Heart left ventricle (tissue), 16 donors: ENCODE results near the gene EPG5. TPM values are rescaled to one million over a fixed set of nuclear protein-coding genes. Genes with fewer than 3 reads are reported as not detected.

Experiments used
- ATAC-seq, 4 donors: fragments of 200-7000 bp; cut with Tn5 transposase; one replicate each; pipeline ENCODE4 v1.9.1; 2020 to 2022; ENCODE audit warnings: moderate library complexity in 4 of 4, mild to moderate bottlenecking in 3 of 4, moderate number of reproducible peaks in 1 of 4
- DNase-seq, 5 donors: peaks; one replicate each; pipeline ENCODE4 v3.0.0-alpha.2; 2020
- H3K27ac ChIP-seq, 12 donors: fragments of 200-600 bp; sonication (generic) in 4 of 12; one replicate each; pipeline versions ENCODE4 v1.5.0 to v1.8.0; 2016 to 2022; ENCODE audit warnings: mild to moderate bottlenecking in 2 of 12
- H3K27me3 ChIP-seq, 9 donors: fragments of 200-600 bp; sonication (generic) in 2 of 9; one replicate each; pipeline versions ENCODE4 v1.5.1 to v1.8.0; 2016 to 2022; ENCODE audit warnings: mild to moderate bottlenecking in 3 of 9
- H3K36me3 ChIP-seq, 9 donors: fragments of 200-600 bp; sonication (generic) in 2 of 9; one replicate each; pipeline versions ENCODE4 v1.5.0 to v1.8.0; 2018 to 2022; ENCODE audit warnings: mild to moderate bottlenecking in 2 of 9
- H3K4me1 ChIP-seq, 12 donors: fragments of 200-600 bp; sonication (generic) in 4 of 12; one replicate each; pipeline versions ENCODE4 v1.5.0 to v1.8.0; 2016 to 2022; ENCODE audit warnings: mild to moderate bottlenecking in 3 of 12
- H3K4me3 ChIP-seq, 12 donors: fragments of 200-600 bp; sonication (generic) in 4 of 12; one replicate each; pipeline versions ENCODE4 v1.5.0 to v1.8.0; 2017 to 2022; ENCODE audit warnings: mild to moderate bottlenecking in 9 of 12, moderate library complexity in 4 of 12
- H3K9me3 ChIP-seq, 12 donors: fragments of 200-600 bp; sonication (generic) in 4 of 12; one replicate each; pipeline versions ENCODE4 v1.5.0 to v1.8.0; 2016 to 2022; ENCODE audit warnings: mild to moderate bottlenecking in 1 of 12
- POLR2A ChIP-seq, 2 donors: fragments of 450-650 bp; IDR thresholded peaks; one replicate each; pipeline ENCODE4 v1.6.1; 2017; ENCODE audit warnings: antibody characterized with exemption in 2 of 2, mild to moderate bottlenecking in 2 of 2, moderate library complexity in 2 of 2
- WGBS, 4 donors: extraction: QIAGEN DNeasy Blood & Tissue Kit in 2 of 4; methylation state at CpG; one replicate each; pipeline versions ENCODE4 v1.1.5 to v1.1.7; 2013 to 2018; 5-methylcytosine and 5-hydroxymethylcytosine counted together
- intact Hi-C, 10 donors: fragments of 100-400 bp; cut with DNase I; formaldehyde crosslinking; loops; one replicate each; pipeline versions ENCODE4 v1.11.1 to v1.14.2; 2022
- polyA plus RNA-seq, 2 donors: library from polyadenylated mRNA; stranded (reverse); fragments of 200-250 nt; gene quantifications; one replicate each; pipeline ENCODE4 v1.2.3, GENCODE V29; 2013
- total RNA-seq, 9 donors: library from RNA; depleted of rRNA in 2 of 9; stranded (reverse); fragments of >200 nt in 2 of 9; fragmentation: NEBNext Ultra II Directional in 3 of 9; extraction: Animal tissue kit (Norgen Biotek cat#: 25700) in 3 of 9; gene quantifications; one replicate each; pipeline versions ENCODE4 v1.1.0 to v1.2.4, GENCODE V29; 2016 to 2023
- TF ChIP-seq, protein P1 (sequence below), 12 donors: fragments of 200-600 bp; sonication (generic) in 4 of 12; IDR thresholded peaks; one replicate each; pipeline versions ENCODE4 v1.5.0 to v1.8.0; 2018 to 2022; ENCODE audit warnings: antibody characterized with exemption in 12 of 12, mild to moderate bottlenecking in 5 of 12
- donor health status: ischemic (EF 13 %, LVEDD 7.1; RV severe dilation, severe dysfunction).
- donor health status: healthy with polysubstance abuse.
- donor health status: DM: no; HTN: yes; CAD: no.
- donor health status: DM: no; HTN: no; CAD: no.
- donor health status: ischemic (EF 25% LVEDD 6.9; RV normal size, moderate dysfunction).
- donor health status: ischemic (EF 25% LVEDD 5.7; RV mildly dilated, moderate dysfunction).
- donor health status: healthy.
- donor health status: DM: yes; HTN: yes; CAD: no.
- donor health status: ischemic (EF 35%, LVEDD 5.7; RV mildly dilated, moderate dysfunction).
- donor health status: nonischemic (EF 11% LVEDD 7.7; RV severe dilation, severe dysfunction).
- donor health status: DM: yes; HTN: yes; CAD: no.
- donor health status: PGD.
- donor health status: ischemic (EF 29% LVEDD 5.4; RV normal size, mild dysfunction).
- donor health status: nonischemic (EF 23%, LVEDD 6.1; RV moderate dilation, normal function).

EPG5 gene
- total and polyA plus RNA-seq, 11 donors: 7.9 to 37.8 (median 23.5) TPM

DNA sequence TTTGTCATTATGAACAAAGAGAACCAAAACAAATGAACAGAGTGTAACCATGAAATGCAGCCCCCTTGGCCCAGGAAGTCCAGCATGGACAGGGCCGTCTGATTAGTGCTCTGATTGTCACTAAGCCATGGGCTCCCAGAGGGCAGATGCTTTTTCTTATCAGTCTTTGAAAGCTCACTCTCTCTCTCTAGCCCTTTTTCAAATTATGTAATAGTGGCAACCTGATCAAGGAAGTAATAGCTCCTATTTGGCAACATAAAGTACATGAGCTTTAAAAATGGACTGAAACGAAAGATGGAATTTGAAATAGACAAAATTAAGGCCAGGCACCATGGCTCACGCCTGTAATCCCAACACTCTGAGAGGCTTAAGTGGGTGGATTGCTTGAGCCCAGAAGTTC lies 32.4 kb upstream of the EPG5 start:
- no peak overlapping the region for H3K27ac ChIP-seq
- peaks cover 0 to 23% (median 0%) of the 10 kb centered on the region in 12 donors for H3K4me1 ChIP-seq
- peaks cover 0 to 16% (median 0%) of the 10 kb centered on the region in 9 donors for H3K36me3 ChIP-seq
- peaks cover 0 to 12% (median 0%) of the 10 kb centered on the region in 12 donors for H3K9me3 ChIP-seq
- no peaks in the 10 kb centered on the region for H3K27me3 ChIP-seq
- no peak for DNase-seq
- WGBS, 4 donors: 77 to 87% (median 83%) methylated on average over 3 of the region's 3 CpGs
- H3K4me3 ChIP-seq: no peak overlapping the region
- no peak for ATAC-seq
- intact Hi-C loops: no loop called here
- TF ChIP-seq POLR2A (IDR thresholded peaks at IDR 0.05): no peak
- TF ChIP-seq, protein P1, sequence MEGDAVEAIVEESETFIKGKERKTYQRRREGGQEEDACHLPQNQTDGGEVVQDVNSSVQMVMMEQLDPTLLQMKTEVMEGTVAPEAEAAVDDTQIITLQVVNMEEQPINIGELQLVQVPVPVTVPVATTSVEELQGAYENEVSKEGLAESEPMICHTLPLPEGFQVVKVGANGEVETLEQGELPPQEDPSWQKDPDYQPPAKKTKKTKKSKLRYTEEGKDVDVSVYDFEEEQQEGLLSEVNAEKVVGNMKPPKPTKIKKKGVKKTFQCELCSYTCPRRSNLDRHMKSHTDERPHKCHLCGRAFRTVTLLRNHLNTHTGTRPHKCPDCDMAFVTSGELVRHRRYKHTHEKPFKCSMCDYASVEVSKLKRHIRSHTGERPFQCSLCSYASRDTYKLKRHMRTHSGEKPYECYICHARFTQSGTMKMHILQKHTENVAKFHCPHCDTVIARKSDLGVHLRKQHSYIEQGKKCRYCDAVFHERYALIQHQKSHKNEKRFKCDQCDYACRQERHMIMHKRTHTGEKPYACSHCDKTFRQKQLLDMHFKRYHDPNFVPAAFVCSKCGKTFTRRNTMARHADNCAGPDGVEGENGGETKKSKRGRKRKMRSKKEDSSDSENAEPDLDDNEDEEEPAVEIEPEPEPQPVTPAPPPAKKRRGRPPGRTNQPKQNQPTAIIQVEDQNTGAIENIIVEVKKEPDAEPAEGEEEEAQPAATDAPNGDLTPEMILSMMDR (IDR thresholded peaks at IDR 0.05): no peak

DNA sequence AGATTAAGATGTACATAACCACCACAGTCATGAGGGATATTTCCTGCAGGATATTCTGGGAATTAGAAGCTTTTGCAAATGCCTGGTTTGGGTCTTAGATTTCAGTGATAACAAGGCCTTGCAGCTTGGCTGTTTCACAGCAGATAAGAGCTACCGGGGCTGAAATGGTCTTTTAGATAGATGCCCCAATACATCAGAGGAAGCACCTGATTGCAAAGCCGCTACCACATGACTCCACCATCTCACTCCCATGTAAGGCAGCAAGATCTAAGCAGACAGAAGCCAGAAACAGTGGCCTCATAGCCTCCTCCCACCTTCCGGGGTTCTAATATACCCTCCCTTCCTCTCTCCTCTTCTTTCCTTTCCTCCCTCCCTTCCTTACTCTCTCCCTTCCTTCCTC lies 31.1 kb upstream of the EPG5 start:
- TF ChIP-seq, protein P1 (IDR thresholded peaks at IDR 0.05): no peak
- TF ChIP-seq POLR2A (IDR thresholded peaks at IDR 0.05): no peak
- Histone ChIP-seq H3K4me3 (no peak overlapping the region), H3K27ac (peak overlapping the region in 1 of 12 donors; percentile 32), H3K27me3 (no peaks in the 10 kb centered on the region), H3K9me3 (peaks cover 0 to 12% (median 0%) of the 10 kb centered on the region in 12 donors), H3K36me3 (peaks cover 0 to 16% (median 0%) of the 10 kb centered on the region in 9 donors), H3K4me1 (peaks cover 0 to 23% (median 0%) of the 10 kb centered on the region in 12 donors)
- 47 to 62% (median 52%) methylated on average over 3 of the region's 3 CpGs for WGBS, 4 donors
- DNase-seq (no peak), ATAC-seq (no peak)
- intact Hi-C loops: no loop called here

DNA sequence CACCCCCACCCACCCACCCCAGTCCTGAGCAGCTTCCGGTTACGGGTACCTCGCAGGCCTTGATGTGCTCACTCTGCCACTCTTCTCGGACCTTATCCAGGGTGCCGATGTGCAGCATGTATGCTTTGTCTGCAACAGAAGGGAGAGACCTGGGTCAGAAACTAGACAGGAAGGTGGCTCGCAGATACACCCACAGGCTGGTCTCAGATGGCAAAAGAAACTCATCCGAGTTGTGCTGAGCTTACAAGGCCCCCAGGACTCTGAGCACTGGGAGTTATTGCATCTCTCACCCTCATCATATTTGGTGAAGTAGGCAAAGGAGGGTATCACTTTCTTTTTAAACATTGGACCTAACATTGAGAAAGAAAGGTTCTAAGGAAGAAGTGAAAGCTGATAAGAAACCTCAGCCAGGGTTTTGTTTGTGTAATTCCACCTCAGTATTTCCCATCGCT lies 30.6 kb upstream of the EPG5 start:
- no peak for TF ChIP-seq POLR2A (IDR thresholded peaks at IDR 0.05)
- TF ChIP-seq, protein P1 (IDR thresholded peaks at IDR 0.05): no peak
- Histone ChIP-seq H3K36me3 (peaks cover 0 to 16% (median 0%) of the 10 kb centered on the region in 9 donors), H3K4me3 (no peak overlapping the region), H3K4me1 (peaks cover 0 to 23% (median 0%) of the 10 kb centered on the region in 12 donors), H3K27me3 (no peaks in the 10 kb centered on the region), H3K9me3 (peaks cover 0 to 12% (median 0%) of the 10 kb centered on the region in 12 donors), H3K27ac (peak overlapping the region in 1 of 12 donors; percentile 32)
- DNase-seq (no peak), ATAC-seq (no peak)
- intact Hi-C loops: no loop called here
- WGBS, 4 donors: 61 to 97% (median 70%) methylated on average over 3 to 8 of the region's 8 CpGs

DNA sequence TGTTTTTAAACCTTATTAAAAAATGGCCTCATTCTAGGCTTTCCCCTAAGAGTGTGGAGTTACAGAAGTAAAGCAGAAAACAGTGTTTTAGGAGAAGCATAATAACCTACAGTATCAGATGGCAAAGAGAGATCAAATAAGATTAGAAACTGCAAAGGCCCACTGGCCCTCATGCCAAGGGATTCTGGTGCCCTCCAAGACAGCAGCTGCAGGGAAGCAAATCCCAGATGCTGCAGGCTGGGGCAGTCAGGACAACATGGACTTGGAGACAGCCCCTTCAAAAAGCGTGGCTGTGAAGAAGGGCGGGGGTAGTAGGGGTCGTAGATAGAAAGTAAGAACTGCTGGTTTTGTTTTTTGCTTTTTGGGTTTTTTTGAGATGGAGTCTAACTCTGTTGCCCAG lies 28.3 kb upstream of the EPG5 start:
- H3K27me3 ChIP-seq: no peaks in the 10 kb centered on the region
- DNase-seq (no peak), ATAC-seq (no peak)
- 86 to 98% (median 96%) methylated on average over 3 of the region's 3 CpGs for WGBS, 4 donors
- intact Hi-C loops: no loop called here
- peaks cover 0 to 10% (median 0%) of the 10 kb centered on the region in 12 donors for H3K4me1 ChIP-seq
- H3K27ac ChIP-seq: no peak overlapping the region
- no peaks in the 10 kb centered on the region for H3K9me3 ChIP-seq
- TF ChIP-seq, protein P1 (IDR thresholded peaks at IDR 0.05): no peak
- TF ChIP-seq POLR2A (IDR thresholded peaks at IDR 0.05): no peak
- no peak overlapping the region for H3K4me3 ChIP-seq
- H3K36me3 ChIP-seq: peaks cover 0 to 25% (median 0%) of the 10 kb centered on the region in 9 donors
